Measurements from ENCODE around the gene MAP4.

DNA sequence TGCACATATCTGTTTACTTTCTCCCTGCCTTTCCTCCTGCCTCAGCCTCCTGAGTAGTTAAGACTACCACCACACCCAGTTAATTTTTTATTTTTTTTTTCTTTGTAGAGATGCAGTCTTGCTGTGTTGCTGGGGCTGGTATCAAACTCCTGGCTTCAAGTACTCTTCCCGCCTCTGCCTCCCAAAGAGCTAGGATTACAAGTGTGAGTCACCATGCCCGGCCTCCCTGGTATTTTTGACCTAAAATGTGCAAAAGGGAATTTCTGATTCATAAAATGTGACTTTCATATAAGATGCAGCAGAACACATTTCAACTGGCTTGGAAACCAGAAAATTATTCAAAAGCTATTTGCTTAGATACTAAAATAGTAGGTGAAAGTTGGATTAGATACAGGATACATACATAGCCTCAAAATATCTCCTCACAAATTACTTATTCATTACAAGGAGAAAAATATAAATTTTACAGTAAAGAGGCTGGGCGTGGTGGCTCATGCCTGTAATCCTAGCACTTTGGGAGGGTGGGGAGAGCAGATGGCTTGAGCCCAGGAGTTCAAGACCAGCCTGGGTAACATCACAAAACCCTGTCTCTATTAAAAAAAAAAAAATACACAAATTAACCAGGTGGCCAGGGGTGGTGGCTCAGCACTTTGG, 32.0 kb downstream of the MAP4 start:
- TF ChIP-seq POLR2A (IDR thresholded peaks at IDR 0.05), result no peak
- TF ChIP-seq, protein P1, sequence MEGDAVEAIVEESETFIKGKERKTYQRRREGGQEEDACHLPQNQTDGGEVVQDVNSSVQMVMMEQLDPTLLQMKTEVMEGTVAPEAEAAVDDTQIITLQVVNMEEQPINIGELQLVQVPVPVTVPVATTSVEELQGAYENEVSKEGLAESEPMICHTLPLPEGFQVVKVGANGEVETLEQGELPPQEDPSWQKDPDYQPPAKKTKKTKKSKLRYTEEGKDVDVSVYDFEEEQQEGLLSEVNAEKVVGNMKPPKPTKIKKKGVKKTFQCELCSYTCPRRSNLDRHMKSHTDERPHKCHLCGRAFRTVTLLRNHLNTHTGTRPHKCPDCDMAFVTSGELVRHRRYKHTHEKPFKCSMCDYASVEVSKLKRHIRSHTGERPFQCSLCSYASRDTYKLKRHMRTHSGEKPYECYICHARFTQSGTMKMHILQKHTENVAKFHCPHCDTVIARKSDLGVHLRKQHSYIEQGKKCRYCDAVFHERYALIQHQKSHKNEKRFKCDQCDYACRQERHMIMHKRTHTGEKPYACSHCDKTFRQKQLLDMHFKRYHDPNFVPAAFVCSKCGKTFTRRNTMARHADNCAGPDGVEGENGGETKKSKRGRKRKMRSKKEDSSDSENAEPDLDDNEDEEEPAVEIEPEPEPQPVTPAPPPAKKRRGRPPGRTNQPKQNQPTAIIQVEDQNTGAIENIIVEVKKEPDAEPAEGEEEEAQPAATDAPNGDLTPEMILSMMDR (IDR thresholded peaks at IDR 0.05 in 8 of 11, conservative IDR thresholded peaks at IDR 0.05 in 3 of 11), result no peak
